ENCODE results near the gene HMGCS2. TPM values are rescaled to one million over a fixed set of nuclear protein-coding genes. Genes with fewer than 3 reads are reported as not detected.

The HMGCS2 gene
- total and polyA plus RNA-seq, 4 donors = 297 to 944 (median 841) TPM

- 96% methylated on average over 11 of the region's 11 CpGs for WGBS
- TF ChIP-seq FOXA1 (IDR thresholded peaks at IDR 0.05) (no peak), RAD21 (IDR thresholded peaks at IDR 0.05) (no peak)
- no peaks in the 10 kb centered on the region for H3K9me3 ChIP-seq (ENCODE audit: control insufficient read depth in 4 of 4, low read length in 3 of 4)
- peaks cover 0 to 14% (median 11%) of the 10 kb centered on the region in 4 donors for H3K36me3 ChIP-seq (ENCODE audit: control insufficient read depth in 4 of 4, insufficient read depth in 3 of 4, low read depth in 1 of 4, low read length in 3 of 4)
- no peak overlapping the region for H3K27ac ChIP-seq (ENCODE audit: low read depth in 1 of 2, low read length in 2 of 2)
- no peak for DNase-seq (ENCODE audit: low spot score)
- no peak overlapping the region for H3K9ac ChIP-seq (ENCODE audit: low read depth in 1 of 2, low read length in 2 of 2)
- H3K4me1 ChIP-seq (ENCODE audit: control insufficient read depth in 4 of 4, insufficient read depth in 4 of 4, low read length in 3 of 4) = peaks cover 6 to 45% (median 17%) of the 10 kb centered on the region in 4 donors
- H3K4me3 ChIP-seq (ENCODE audit: low read depth in 1 of 3, low read length in 3 of 3) = no peak overlapping the region
- no peaks in the 10 kb centered on the region for H3K27me3 ChIP-seq (ENCODE audit: control insufficient read depth in 4 of 4, insufficient read depth in 4 of 4, low read length in 3 of 4)
These were observed 47.8 kb downstream of the HMGCS2 start for GRCh38 chr1:119720866-119721440.

GRCh38 chr1:119718972-119719371 lies 49.7 kb downstream of the HMGCS2 start:
- WGBS = 94% methylated on average over 3 of the region's 3 CpGs
- DNase-seq (ENCODE audit: low spot score) = no peak

More at GRCh38 chr1:119718972-119719371, 49.7 kb downstream of the HMGCS2 start:
- Histone ChIP-seq H3K9me3 (ENCODE audit: control insufficient read depth in 4 of 4, low read length in 3 of 4) (no peaks in the 10 kb centered on the region), H3K27me3 (ENCODE audit: control insufficient read depth in 4 of 4, insufficient read depth in 4 of 4, low read length in 3 of 4) (no peaks in the 10 kb centered on the region), H3K4me1 (ENCODE audit: control insufficient read depth in 4 of 4, insufficient read depth in 4 of 4, low read length in 3 of 4) (peaks cover 10 to 63% (median 30%) of the 10 kb centered on the region in 4 donors), H3K36me3 (ENCODE audit: control insufficient read depth in 4 of 4, insufficient read depth in 3 of 4, low read depth in 1 of 4, low read length in 3 of 4) (peaks cover 0 to 8% (median 7%) of the 10 kb centered on the region in 4 donors), H3K9ac (ENCODE audit: low read depth in 1 of 2, low read length in 2 of 2) (no peak overlapping the region), H3K4me3 (ENCODE audit: low read depth in 1 of 3, low read length in 3 of 3) (no peak overlapping the region), H3K27ac (ENCODE audit: low read depth in 1 of 2, low read length in 2 of 2) (no peak overlapping the region)
- TF ChIP-seq HNF4A (conservative IDR thresholded peaks at IDR 0.05) = no peak
- no peak for TF ChIP-seq SP1 (IDR thresholded peaks at IDR 0.05)
- no peak for TF ChIP-seq ZBTB33 (IDR thresholded peaks at IDR 0.05)
- no peak for TF ChIP-seq FOXA2 (IDR thresholded peaks at IDR 0.05)
- no peak for TF ChIP-seq GABPA (IDR thresholded peaks at IDR 0.05 in 1 of 2, conservative IDR thresholded peaks at IDR 0.05 in 1 of 2)
- TF ChIP-seq NR2F2 (IDR thresholded peaks at IDR 0.05) = no peak
- no peak for TF ChIP-seq TAF1 (conservative IDR thresholded peaks at IDR 0.05)
- no peak for TF ChIP-seq EGR1 (IDR thresholded peaks at IDR 0.05; ENCODE audit: low read depth in 2 of 2)
- TF ChIP-seq CTCF (IDR thresholded peaks at IDR 0.05; ENCODE audit: low read depth, low read length, missing input control) = no peak
- TF ChIP-seq ATF3 (IDR thresholded peaks at IDR 0.05) = no peak
- no peak for TF ChIP-seq RAD21 (IDR thresholded peaks at IDR 0.05)
- no peak for TF ChIP-seq HNF4G (IDR thresholded peaks at IDR 0.05)
